ENCODE results near the gene PLPPR1. TPM values are rescaled to one million over a fixed set of nuclear protein-coding genes. Genes with fewer than 3 reads are reported as not detected.
A peak's percentile ranks its signal among the peaks of the same experiment; 100 is the strongest.

Gene PLPPR1
- total and polyA plus RNA-seq, 2 of the 13 experiments (the other 11 are each of a cell fraction or from before 2014, with no cell fraction given): 16.0 to 84.7 TPM

DNA sequence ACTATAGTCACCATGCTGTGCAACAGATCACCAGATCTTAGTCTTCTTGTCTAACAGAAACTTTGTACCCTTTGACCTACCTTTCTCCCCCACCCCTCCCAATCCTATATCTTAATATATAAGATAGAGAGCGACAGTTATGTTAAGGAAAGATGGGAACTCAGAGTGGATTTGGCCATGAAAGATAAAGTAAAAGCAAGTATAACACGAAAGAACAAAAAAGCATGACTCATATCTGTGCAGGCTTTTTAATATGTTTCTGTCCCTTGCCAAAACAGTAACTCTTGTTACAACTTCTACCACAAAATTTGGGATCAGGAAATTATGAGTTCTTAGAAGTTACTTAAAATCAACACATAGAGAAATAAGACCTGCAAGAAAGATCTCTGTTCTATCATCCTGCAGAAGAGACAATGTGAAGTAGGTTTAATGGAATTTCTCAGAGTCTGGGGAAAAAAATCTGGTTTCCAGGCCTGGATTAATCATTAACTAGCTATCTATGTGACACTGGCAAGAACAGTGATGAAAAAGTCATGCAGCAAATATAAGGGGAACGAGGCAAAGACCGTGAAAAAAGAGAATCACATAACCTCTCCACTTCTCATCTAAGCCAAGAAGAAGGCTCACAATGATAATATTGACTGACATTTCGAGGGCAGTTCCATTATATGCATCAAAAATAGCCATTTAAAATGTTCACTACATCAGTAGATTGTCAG, 337.7 kb downstream of the PLPPR1 start (continued):
- TF ChIP-seq ESRRA (CRISPR knock-in tag; IDR thresholded peaks at IDR 0.05; ENCODE audit: low read depth): no peak; the same call in 1 of the 2 replicates
- TF ChIP-seq, protein P1, sequence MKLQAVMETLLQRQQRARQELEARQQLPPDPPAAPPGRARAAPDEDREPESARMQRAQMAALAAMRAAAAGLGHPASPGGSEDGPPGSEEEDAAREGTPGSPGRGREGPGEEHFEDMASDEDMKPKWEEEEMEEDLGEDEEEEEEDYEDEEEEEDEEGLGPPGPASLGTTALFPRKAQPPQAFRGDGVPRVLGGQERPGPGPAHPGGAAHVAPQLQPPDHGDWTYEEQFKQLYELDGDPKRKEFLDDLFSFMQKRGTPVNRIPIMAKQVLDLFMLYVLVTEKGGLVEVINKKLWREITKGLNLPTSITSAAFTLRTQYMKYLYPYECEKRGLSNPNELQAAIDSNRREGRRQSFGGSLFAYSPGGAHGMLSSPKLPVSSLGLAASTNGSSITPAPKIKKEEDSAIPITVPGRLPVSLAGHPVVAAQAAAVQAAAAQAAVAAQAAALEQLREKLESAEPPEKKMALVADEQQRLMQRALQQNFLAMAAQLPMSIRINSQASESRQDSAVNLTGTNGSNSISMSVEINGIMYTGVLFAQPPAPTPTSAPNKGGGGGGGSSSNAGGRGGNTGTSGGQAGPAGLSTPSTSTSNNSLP (IDR thresholded peaks at IDR 0.05; ENCODE audit: low read depth, low read length): peak; percentile 79
- TF ChIP-seq, protein P2, sequence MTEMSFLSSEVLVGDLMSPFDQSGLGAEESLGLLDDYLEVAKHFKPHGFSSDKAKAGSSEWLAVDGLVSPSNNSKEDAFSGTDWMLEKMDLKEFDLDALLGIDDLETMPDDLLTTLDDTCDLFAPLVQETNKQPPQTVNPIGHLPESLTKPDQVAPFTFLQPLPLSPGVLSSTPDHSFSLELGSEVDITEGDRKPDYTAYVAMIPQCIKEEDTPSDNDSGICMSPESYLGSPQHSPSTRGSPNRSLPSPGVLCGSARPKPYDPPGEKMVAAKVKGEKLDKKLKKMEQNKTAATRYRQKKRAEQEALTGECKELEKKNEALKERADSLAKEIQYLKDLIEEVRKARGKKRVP (CRISPR knock-in tag; IDR thresholded peaks at IDR 0.05): no peak
- TF ChIP-seq, protein P3, sequence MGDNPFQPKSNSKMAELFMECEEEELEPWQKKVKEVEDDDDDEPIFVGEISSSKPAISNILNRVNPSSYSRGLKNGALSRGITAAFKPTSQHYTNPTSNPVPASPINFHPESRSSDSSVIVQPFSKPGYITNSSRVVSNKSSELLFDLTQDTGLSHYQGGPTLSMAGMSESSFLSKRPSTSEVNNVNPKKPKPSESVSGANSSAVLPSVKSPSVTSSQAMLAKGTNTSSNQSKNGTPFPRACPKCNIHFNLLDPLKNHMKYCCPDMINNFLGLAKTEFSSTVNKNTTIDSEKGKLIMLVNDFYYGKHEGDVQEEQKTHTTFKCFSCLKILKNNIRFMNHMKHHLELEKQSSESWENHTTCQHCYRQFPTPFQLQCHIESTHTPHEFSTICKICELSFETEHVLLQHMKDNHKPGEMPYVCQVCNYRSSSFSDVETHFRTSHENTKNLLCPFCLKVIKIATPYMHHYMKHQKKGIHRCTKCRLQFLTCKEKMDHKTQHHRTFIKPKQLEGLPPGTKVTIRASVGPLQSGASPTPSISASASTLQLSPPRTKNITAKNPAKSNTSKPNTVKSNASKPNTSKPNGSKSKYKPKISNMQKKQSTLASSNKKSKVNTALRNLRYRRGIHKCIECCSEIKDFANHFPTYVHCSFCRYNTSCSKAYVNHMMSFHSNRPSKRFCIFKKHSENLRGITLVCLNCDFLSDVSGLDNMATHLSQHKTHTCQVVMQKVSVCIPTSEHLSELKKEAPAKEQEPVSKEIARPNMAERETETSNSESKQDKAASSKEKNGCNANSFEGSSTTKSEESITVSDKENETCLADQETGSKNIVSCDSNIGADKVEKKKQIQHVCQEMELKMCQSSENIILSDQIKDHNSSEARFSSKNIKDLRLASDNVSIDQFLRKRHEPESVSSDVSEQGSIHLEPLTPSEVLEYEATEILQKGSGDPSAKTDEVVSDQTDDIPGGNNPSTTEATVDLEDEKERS (CRISPR knock-in tag; IDR thresholded peaks at IDR 0.05): no peak
- TF ChIP-seq NR2F6 (IDR thresholded peaks at IDR 0.05): peak; percentile 35; the same call in 1 of the 2 replicates
- no peak for TF ChIP-seq NR2F6 (CRISPR knock-in tag; IDR thresholded peaks at IDR 0.05)
- TF ChIP-seq ELF1 (CRISPR knock-in tag; IDR thresholded peaks at IDR 0.05): no peak
- TF ChIP-seq, protein P4, sequence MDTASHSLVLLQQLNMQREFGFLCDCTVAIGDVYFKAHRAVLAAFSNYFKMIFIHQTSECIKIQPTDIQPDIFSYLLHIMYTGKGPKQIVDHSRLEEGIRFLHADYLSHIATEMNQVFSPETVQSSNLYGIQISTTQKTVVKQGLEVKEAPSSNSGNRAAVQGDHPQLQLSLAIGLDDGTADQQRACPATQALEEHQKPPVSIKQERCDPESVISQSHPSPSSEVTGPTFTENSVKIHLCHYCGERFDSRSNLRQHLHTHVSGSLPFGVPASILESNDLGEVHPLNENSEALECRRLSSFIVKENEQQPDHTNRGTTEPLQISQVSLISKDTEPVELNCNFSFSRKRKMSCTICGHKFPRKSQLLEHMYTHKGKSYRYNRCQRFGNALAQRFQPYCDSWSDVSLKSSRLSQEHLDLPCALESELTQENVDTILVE (CRISPR knock-in tag; IDR thresholded peaks at IDR 0.05): 0 out of 2 replicates have a peak, but pooled peaks have one; percentile 13
- peak; percentile 28; the same call in 1 of the 2 replicates for TF ChIP-seq ZNF331 (CRISPR knock-in tag; IDR thresholded peaks at IDR 0.05)
- no peak for TF ChIP-seq CREB1 (IDR thresholded peaks at IDR 0.05)
- peak; percentile 59 for TF ChIP-seq CREB1 (CRISPR knock-in tag; IDR thresholded peaks at IDR 0.05)
- no peak for TF ChIP-seq CBX1 (IDR thresholded peaks at IDR 0.05; ENCODE audit: low read depth)
- TF ChIP-seq CEBPB (IDR thresholded peaks at IDR 0.05; ENCODE audit: borderline replicate concordance, low read depth, low read length): no peak
- TF ChIP-seq, protein P5, sequence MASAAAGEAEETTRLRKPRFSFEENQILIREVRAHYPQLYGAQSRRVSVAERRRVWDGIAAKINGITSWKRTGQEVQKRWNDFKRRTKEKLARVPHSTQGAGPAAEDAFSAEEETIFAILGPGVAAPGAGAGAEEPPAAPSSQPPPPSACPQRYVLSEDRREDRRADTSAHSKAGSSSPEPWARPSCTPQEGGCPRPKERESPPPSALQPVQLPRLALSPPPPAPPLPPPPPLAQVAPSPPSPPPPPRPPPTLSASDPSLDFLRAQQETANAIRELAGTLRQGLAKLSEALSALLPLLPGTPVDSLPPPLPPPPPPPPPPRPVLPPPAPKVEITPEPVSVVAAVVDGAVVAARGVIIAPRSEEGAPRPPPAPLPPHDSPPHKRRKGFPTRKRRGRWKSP (CRISPR knock-in tag; IDR thresholded peaks at IDR 0.05): no peak
- peak; percentile 61; the same call in 1 of the 2 replicates for TF ChIP-seq FOXJ3 (CRISPR knock-in tag; IDR thresholded peaks at IDR 0.05; ENCODE audit: borderline replicate concordance)
- TF ChIP-seq, protein P6, sequence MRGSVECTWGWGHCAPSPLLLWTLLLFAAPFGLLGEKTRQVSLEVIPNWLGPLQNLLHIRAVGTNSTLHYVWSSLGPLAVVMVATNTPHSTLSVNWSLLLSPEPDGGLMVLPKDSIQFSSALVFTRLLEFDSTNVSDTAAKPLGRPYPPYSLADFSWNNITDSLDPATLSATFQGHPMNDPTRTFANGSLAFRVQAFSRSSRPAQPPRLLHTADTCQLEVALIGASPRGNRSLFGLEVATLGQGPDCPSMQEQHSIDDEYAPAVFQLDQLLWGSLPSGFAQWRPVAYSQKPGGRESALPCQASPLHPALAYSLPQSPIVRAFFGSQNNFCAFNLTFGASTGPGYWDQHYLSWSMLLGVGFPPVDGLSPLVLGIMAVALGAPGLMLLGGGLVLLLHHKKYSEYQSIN (CRISPR knock-in tag; IDR thresholded peaks at IDR 0.05; ENCODE audit: borderline replicate concordance): no peak
- TF ChIP-seq, protein P7, sequence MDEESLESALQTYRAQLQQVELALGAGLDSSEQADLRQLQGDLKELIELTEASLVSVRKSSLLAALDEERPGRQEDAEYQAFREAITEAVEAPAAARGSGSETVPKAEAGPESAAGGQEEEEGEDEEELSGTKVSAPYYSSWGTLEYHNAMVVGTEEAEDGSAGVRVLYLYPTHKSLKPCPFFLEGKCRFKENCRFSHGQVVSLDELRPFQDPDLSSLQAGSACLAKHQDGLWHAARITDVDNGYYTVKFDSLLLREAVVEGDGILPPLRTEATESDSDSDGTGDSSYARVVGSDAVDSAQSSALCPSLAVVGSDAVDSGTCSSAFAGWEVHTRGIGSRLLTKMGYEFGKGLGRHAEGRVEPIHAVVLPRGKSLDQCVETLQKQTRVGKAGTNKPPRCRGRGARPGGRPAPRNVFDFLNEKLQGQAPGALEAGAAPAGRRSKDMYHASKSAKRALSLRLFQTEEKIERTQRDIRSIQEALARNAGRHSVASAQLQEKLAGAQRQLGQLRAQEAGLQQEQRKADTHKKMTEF (CRISPR knock-in tag; IDR thresholded peaks at IDR 0.05): peak; percentile 30; the same call in 1 of the 2 replicates
- no peak for TF ChIP-seq CHD2 (IDR thresholded peaks at IDR 0.05; ENCODE audit: low read depth, low read length)
- no peak for TF ChIP-seq PTBP1 (IDR thresholded peaks at IDR 0.05; ENCODE audit: low read depth, low read length, poor library complexity, severe bottlenecking)
